HepG2 (cell line): Measurements from ENCODE around the gene MRPL37.

ENCODE experiments used
- CC2D1A ChIP-seq: sonication (generic); formaldehyde crosslinking; IDR thresholded peaks from 2 replicates; pipeline ENCODE4 v1.8.1; 2023; ENCODE audit warnings: mild to moderate bottlenecking, missing genetic modification reagents
- TF ChIP-seq, protein P1 (sequence below): sonication (generic); formaldehyde crosslinking; IDR thresholded peaks from 2 replicates; pipeline ENCODE4 v1.5.0; 2020; ENCODE audit warnings: mild to moderate bottlenecking, missing genetic modification reagents, moderate library complexity
- TF ChIP-seq, protein P2 (sequence below): sonication (generic); formaldehyde crosslinking; IDR thresholded peaks from 2 replicates; pipeline ENCODE4 v1.9.0; 2021; ENCODE audit warnings: missing genetic modification reagents, borderline replicate concordance

DNA sequence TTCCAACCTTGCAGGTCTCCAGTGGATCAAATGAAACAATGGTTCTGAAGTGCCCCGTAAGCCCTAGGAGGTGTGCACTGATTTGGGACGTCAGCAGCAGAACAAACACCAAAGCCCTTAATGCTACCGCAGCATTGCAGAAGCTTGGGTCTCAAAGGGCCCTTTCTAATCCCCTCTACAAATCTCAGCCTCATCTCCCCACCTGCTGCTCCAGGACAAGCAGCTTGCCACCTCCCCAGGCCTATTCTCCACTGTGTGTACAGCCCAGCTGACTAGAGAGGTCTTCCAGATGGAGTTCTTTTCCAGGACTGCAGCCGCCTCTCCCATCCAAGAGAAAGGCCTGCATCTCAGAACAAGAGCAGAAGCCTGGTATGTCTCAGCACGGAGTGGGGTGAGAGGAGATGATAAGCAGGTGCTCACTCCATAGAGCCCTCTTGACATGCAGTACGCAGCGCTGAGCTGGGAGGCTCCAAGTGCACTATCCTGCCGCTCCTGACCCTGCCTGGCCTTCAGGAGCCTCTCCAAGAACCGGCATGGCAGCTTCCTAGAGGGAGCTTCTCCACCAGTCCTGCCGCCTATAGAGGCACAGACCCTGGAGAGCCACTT is 46.3 kb downstream of the MRPL37 start:
- TF ChIP-seq CC2D1A (CRISPR knock-in tag) = no peak
- TF ChIP-seq, protein P1, sequence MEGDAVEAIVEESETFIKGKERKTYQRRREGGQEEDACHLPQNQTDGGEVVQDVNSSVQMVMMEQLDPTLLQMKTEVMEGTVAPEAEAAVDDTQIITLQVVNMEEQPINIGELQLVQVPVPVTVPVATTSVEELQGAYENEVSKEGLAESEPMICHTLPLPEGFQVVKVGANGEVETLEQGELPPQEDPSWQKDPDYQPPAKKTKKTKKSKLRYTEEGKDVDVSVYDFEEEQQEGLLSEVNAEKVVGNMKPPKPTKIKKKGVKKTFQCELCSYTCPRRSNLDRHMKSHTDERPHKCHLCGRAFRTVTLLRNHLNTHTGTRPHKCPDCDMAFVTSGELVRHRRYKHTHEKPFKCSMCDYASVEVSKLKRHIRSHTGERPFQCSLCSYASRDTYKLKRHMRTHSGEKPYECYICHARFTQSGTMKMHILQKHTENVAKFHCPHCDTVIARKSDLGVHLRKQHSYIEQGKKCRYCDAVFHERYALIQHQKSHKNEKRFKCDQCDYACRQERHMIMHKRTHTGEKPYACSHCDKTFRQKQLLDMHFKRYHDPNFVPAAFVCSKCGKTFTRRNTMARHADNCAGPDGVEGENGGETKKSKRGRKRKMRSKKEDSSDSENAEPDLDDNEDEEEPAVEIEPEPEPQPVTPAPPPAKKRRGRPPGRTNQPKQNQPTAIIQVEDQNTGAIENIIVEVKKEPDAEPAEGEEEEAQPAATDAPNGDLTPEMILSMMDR = no peak
- TF ChIP-seq, protein P2, sequence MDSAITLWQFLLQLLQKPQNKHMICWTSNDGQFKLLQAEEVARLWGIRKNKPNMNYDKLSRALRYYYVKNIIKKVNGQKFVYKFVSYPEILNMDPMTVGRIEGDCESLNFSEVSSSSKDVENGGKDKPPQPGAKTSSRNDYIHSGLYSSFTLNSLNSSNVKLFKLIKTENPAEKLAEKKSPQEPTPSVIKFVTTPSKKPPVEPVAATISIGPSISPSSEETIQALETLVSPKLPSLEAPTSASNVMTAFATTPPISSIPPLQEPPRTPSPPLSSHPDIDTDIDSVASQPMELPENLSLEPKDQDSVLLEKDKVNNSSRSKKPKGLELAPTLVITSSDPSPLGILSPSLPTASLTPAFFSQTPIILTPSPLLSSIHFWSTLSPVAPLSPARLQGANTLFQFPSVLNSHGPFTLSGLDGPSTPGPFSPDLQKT (CRISPR knock-in tag) = no peak
